Suprapubic skin (tissue), 4 donors: ENCODE results near the gene CEBPB. TPM values are rescaled to one million over a fixed set of nuclear protein-coding genes. Genes with fewer than 3 reads are reported as not detected.
"Not testable (repeated sequence)": the region's sequence is repeated elsewhere in the genome, so short reads cannot be mapped to it uniquely, and the experiment has no call there.

ENCODE experiments used
- DNase-seq, 2 donors: peaks; one replicate each; pipeline ENCODE4 v3.0.0-alpha.2; 2019; ENCODE audit warnings: low spot score in 2 of 2
- H3K27ac ChIP-seq: fragments of 200-600 bp; sonication (generic); one replicate; pipeline ENCODE4 v1.5.1; 2019
- H3K27me3 ChIP-seq: fragments of 200-600 bp; sonication (generic); one replicate; pipeline ENCODE4 v1.5.1; 2019
- H3K36me3 ChIP-seq: fragments of 200-600 bp; sonication (generic); one replicate; pipeline ENCODE4 v1.5.1; 2019
- H3K4me1 ChIP-seq: fragments of 200-600 bp; sonication (generic); one replicate; pipeline ENCODE4 v1.5.1; 2019
- H3K4me3 ChIP-seq: fragments of 200-600 bp; sonication (generic); one replicate; pipeline ENCODE4 v1.5.1; 2019; ENCODE audit warnings: mild to moderate bottlenecking
- H3K9me3 ChIP-seq: fragments of 200-600 bp; sonication (generic); one replicate; pipeline ENCODE4 v1.5.1; 2019
- CTCF ChIP-seq, 2 donors: fragments of 200-600 bp in 1 of 2; fragments of 450-650 bp in 1 of 2; sonication (generic) in 1 of 2; IDR thresholded peaks; one replicate each; pipeline ENCODE4 v1.5.1; 2016 to 2019; ENCODE audit warnings: antibody characterized with exemption in 2 of 2, mild to moderate bottlenecking in 1 of 2, moderate library complexity in 1 of 2
- EP300 ChIP-seq: sonication (generic); formaldehyde crosslinking; IDR thresholded peaks from one replicate; pipeline ENCODE4 v1.6.1; 2017; ENCODE audit warnings: antibody characterized with exemption
- POLR2A ChIP-seq, 2 donors: fragments of 450-650 bp; IDR thresholded peaks; one replicate each; pipeline ENCODE4 v1.6.1; 2017; ENCODE audit warnings: antibody characterized with exemption in 2 of 2, mild to moderate bottlenecking in 2 of 2, moderate library complexity in 2 of 2
- POLR2AphosphoS5 ChIP-seq, 3 donors: sonication (generic); formaldehyde crosslinking; IDR thresholded peaks; one replicate each; pipeline ENCODE4 v1.6.1; 2017; ENCODE audit warnings: antibody characterized with exemption in 3 of 3
- WGBS: methylation state at CpG from one replicate; pipeline ENCODE4 v1.1.5; 2018; 5-methylcytosine and 5-hydroxymethylcytosine counted together
- total RNA-seq, 4 donors: library from RNA; depleted of rRNA; stranded (reverse); fragments of >200 nt; gene quantifications; one replicate each; pipeline ENCODE4 v1.1.0, GENCODE V29; 2016

CEBPB gene
- total RNA-seq, 4 donors from 2014 or later = 43.2 to 83.9 (median 69.2) TPM

- peaks cover 10% of the 10 kb centered on the region for H3K36me3 ChIP-seq
- H3K27me3 ChIP-seq = no peaks in the 10 kb centered on the region
- H3K4me1 ChIP-seq = peaks cover 17% of the 10 kb centered on the region
- no peak for DNase-seq
- H3K9me3 ChIP-seq = no peaks in the 10 kb centered on the region
- TF ChIP-seq EP300 = no peak
- TF ChIP-seq POLR2A (IDR thresholded peaks at IDR 0.05) = no peak
- TF ChIP-seq POLR2AphosphoS5 (IDR thresholded peaks at IDR 0.05) = no peak
- no peak for TF ChIP-seq CTCF (IDR thresholded peaks at IDR 0.05)
- WGBS = 100% methylated on average over 1 of the region's 1 CpG
- H3K4me3 ChIP-seq = no peak overlapping the region
- no peak overlapping the region for H3K27ac ChIP-seq
These were observed 8.1 kb downstream of the CEBPB start for GRCh38 chr20:50198716-50199115.

- H3K27ac ChIP-seq = no peak overlapping the region
- H3K9me3 ChIP-seq = no peaks in the 10 kb centered on the region
- no peak overlapping the region for H3K4me3 ChIP-seq
- TF ChIP-seq POLR2A (IDR thresholded peaks at IDR 0.05) = no peak
- no peak for TF ChIP-seq POLR2AphosphoS5 (IDR thresholded peaks at IDR 0.05)
- TF ChIP-seq CTCF (IDR thresholded peaks at IDR 0.05) = no peak
- no peak for TF ChIP-seq EP300
- no peaks in the 10 kb centered on the region for H3K27me3 ChIP-seq
- WGBS = 86% methylated on average over 4 of the region's 4 CpGs
- peaks cover under 1% of the 10 kb centered on the region for H3K36me3 ChIP-seq
- peaks cover 8% of the 10 kb centered on the region for H3K4me1 ChIP-seq
- no peak for DNase-seq
These were observed 9.1 kb downstream of the CEBPB start for GRCh38 chr20:50199703-50200102.

- Histone ChIP-seq H3K9me3 (no peaks in the 10 kb centered on the region), H3K4me3 (no peak overlapping the region), H3K36me3 (no peaks in the 10 kb centered on the region), H3K4me1 (peaks cover 3% of the 10 kb centered on the region), H3K27ac (no peak overlapping the region), H3K27me3 (no peaks in the 10 kb centered on the region)
- 77% methylated on average over 4 of the region's 6 CpGs for WGBS
- TF ChIP-seq EP300 = no peak
- no peak for TF ChIP-seq POLR2AphosphoS5 (IDR thresholded peaks at IDR 0.05)
- no peak for TF ChIP-seq CTCF (IDR thresholded peaks at IDR 0.05)
- TF ChIP-seq POLR2A (IDR thresholded peaks at IDR 0.05) = no peak
- no peak for DNase-seq
These were observed 10.0 kb downstream of the CEBPB start for GRCh38 chr20:50200482-50201104.

- 94% methylated on average over 7 of the region's 7 CpGs for WGBS
- not testable (repeated sequence) for H3K36me3 ChIP-seq, H3K4me1 ChIP-seq, DNase-seq, H3K27me3 ChIP-seq, H3K27ac ChIP-seq, H3K4me3 ChIP-seq, H3K9me3 ChIP-seq
These were observed 11.1 kb downstream of the CEBPB start for GRCh38 chr20:50201710-50202109.

GRCh38 chr20:50202677-50203076 lies 12.0 kb downstream of the CEBPB start:
- H3K36me3 ChIP-seq = no peaks in the 10 kb centered on the region
- no peaks in the 10 kb centered on the region for H3K27me3 ChIP-seq
- WGBS = 77% methylated on average over 5 of the region's 5 CpGs
- no peak for TF ChIP-seq POLR2AphosphoS5 (IDR thresholded peaks at IDR 0.05)
- no peak for TF ChIP-seq POLR2A (IDR thresholded peaks at IDR 0.05)
- TF ChIP-seq CTCF (IDR thresholded peaks at IDR 0.05) = no peak
- no peak for TF ChIP-seq EP300
- H3K9me3 ChIP-seq = no peaks in the 10 kb centered on the region
- H3K4me1 ChIP-seq = peaks cover 3% of the 10 kb centered on the region
- no peak overlapping the region for H3K4me3 ChIP-seq
- no peak overlapping the region for H3K27ac ChIP-seq
- no peak for DNase-seq
